AG04450 (cell line): Measurements from ENCODE around the gene SEC14L3. TPM values are rescaled to one million over a fixed set of nuclear protein-coding genes. Genes with fewer than 3 reads are reported as not detected.

Source experiments
- CTCF ChIA-PET: fragments of 300-600, 350-600 bp; formaldehyde crosslinking; extraction: SDS; loops from one replicate; lab custom pipeline; 2022; ENCODE audit warnings: antibody characterized with exemption, inconsistent platforms; lab: Charles Lee
- POLR2A ChIA-PET: fragments of 350-600 bp; formaldehyde crosslinking; extraction: SDS; loops from one replicate; lab custom pipeline; 2021; ENCODE audit warnings: antibody characterized with exemption, inconsistent platforms; lab: Yijun Ruan, JAX
- DNase-seq: peaks from one replicate; pipeline ENCODE4 v3.0.0-alpha.2; 2011; ENCODE audit warnings: low read depth, low spot score
- H3K27ac ChIP-seq: one replicate; pipeline ENCODE4 v1.5.1; 2012; ENCODE audit warnings: low read depth, low read length, control low read depth
- H3K27me3 ChIP-seq: one replicate; pipeline ENCODE4 v1.6.0; 2012; ENCODE audit warnings: low read length; ENCODE audit not compliant: control insufficient read depth, insufficient read depth
- H3K4me3 ChIP-seq: 2 replicates; pipeline ENCODE4 v1.5.1; 2011; ENCODE audit warnings: mild to moderate bottlenecking, low read depth, low read length, control low read depth
- H3K9me3 ChIP-seq: 2 replicates; pipeline ENCODE4 v1.5.1; 2012; ENCODE audit warnings: low read length; ENCODE audit not compliant: control insufficient read depth, insufficient read depth
- polyA plus RNA-seq: library from polyadenylated mRNA; depleted of rRNA; stranded (reverse); fragments of >200 nt; gene quantifications from 2 replicates; pipeline ENCODE4 v1.2.3, GENCODE V29; 2011
- TF ChIP-seq, protein P1 (sequence below): IDR thresholded peaks from 2 replicates; pipeline ENCODE4 v1.5.1; 2011; ENCODE audit warnings: low read depth, low read length, control low read depth, inconsistent platforms

Gene SEC14L3
- polyA plus RNA-seq, 1 experiment = not detected

DNA sequence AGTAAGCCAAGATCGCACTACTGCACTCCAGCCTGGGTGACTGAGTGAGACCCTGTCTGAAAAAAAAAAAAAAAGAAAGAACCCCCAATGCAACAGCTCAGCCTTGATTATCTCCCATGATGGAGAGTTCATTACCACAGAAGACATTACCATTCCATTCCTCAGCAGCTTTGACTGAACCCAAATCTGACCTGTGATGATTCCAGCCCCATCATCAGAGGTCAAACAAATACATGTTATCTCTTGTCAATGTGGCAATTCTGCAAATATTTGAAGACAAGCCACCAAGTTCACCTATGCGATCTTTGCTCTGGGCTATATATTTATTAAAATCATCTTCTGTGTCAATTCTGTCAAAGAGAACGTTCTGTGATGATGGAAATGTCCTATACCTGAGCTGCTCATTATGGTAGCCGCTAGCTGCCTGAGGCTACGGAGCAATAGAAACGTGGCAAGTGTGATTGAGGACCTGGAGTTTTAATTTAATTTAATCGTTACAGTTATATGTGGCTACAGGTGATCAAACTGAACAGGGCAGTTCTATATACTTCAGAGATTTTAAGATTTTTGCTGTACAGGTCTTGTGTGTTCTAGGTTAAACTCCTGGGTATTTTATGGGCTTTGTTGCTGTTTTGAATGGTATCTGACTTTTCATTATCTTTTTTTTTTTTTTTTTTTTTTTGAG, 25.8 kb upstream of the SEC14L3 start:
- Histone ChIP-seq H3K4me3 (no peak overlapping the region), H3K27ac (no peak overlapping the region), H3K9me3 (no peaks in the 10 kb centered on the region), H3K27me3 (peaks cover 17% of the 10 kb centered on the region)
- POLR2A ChIA-PET = no interaction called here
- TF ChIP-seq, protein P1, sequence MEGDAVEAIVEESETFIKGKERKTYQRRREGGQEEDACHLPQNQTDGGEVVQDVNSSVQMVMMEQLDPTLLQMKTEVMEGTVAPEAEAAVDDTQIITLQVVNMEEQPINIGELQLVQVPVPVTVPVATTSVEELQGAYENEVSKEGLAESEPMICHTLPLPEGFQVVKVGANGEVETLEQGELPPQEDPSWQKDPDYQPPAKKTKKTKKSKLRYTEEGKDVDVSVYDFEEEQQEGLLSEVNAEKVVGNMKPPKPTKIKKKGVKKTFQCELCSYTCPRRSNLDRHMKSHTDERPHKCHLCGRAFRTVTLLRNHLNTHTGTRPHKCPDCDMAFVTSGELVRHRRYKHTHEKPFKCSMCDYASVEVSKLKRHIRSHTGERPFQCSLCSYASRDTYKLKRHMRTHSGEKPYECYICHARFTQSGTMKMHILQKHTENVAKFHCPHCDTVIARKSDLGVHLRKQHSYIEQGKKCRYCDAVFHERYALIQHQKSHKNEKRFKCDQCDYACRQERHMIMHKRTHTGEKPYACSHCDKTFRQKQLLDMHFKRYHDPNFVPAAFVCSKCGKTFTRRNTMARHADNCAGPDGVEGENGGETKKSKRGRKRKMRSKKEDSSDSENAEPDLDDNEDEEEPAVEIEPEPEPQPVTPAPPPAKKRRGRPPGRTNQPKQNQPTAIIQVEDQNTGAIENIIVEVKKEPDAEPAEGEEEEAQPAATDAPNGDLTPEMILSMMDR = no peak
- DNase-seq = no peak
- CTCF ChIA-PET = interaction anchor here (0.9 kb wide), 1 partner anchor 13 kb away, joined by 3 read pairs; no protein-coding TSS in a partner anchor

GRCh38 chr22:30495041-30495784, 23.4 kb upstream of the SEC14L3 start:
- TF ChIP-seq, protein P1 = no peak
- ChIA-PET CTCF (interaction anchor here (1.9 kb wide), 1 partner anchor 10 kb away, joined by 15 read pairs; no protein-coding TSS in a partner anchor), POLR2A (no interaction called here)
- no peaks in the 10 kb centered on the region for H3K9me3 ChIP-seq
- H3K27me3 ChIP-seq = peaks cover 9% of the 10 kb centered on the region
- no peak overlapping the region for H3K4me3 ChIP-seq
- DNase-seq = no peak
- H3K27ac ChIP-seq = no peak overlapping the region

DNA sequence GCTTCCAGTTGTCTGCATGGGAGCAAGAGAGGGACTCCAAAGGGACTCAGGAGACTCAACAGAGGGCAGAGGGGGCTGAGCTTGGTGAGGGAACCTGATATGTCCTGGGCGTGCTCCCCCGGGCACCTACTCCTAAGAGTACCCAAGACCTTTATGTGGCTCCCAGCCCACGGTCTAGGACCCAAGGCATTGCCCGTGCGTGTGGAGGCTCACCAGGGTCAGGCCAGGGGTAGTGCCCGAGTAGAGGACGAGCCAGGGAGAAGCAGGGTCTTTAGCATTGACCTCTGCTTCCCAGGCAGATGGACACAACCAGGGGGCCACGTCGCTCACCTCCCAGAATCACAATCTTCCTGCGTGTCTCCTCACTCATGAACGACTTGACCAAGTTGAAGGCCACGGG, 20.3 kb upstream of the SEC14L3 start:
- Histone ChIP-seq H3K27me3 (peaks cover 13% of the 10 kb centered on the region), H3K27ac (no peak overlapping the region), H3K4me3 (no peak overlapping the region), H3K9me3 (no peaks in the 10 kb centered on the region)
- POLR2A ChIA-PET = no interaction called here
- TF ChIP-seq, protein P1 = no peak
- no peak for DNase-seq
- CTCF ChIA-PET = no interaction called here

GRCh38 chr22:30491381-30491780, 19.6 kb upstream of the SEC14L3 start:
- ChIA-PET POLR2A (no interaction called here), CTCF (no interaction called here)
- no peaks in the 10 kb centered on the region for H3K9me3 ChIP-seq
- DNase-seq = no peak
- TF ChIP-seq, protein P1 = no peak
- H3K4me3 ChIP-seq = no peak overlapping the region
- H3K27ac ChIP-seq = no peak overlapping the region
- H3K27me3 ChIP-seq = peaks cover 13% of the 10 kb centered on the region

- H3K4me3 ChIP-seq = no peak overlapping the region
- no peaks in the 10 kb centered on the region for H3K9me3 ChIP-seq
- CTCF ChIA-PET = no interaction called here
- TF ChIP-seq, protein P1 = peak; percentile 12; the same call in 1 of the 2 replicates
- peaks cover 10% of the 10 kb centered on the region for H3K27me3 ChIP-seq
- no peak overlapping the region for H3K27ac ChIP-seq
- POLR2A ChIA-PET = no interaction called here
- DNase-seq = no peak
Observed at GRCh38 chr22:30490399-30490798, 18.6 kb upstream of the SEC14L3 start.
